DND-41 (cell line): ENCODE results near the gene CACNA1S.

Source experiments
- ATAC-seq: fragments of 200-7000 bp; cut with Tn5 transposase; 3 replicates; pipeline ENCODE4 v1.9.1; 2021; ENCODE audit warnings: low read depth; ENCODE audit not compliant: insufficient read depth
- DNase-seq: peaks from one replicate; pipeline ENCODE4 v3.0.0-alpha.2; 2020
- H2AFZ ChIP-seq: 2 replicates; pipeline ENCODE4 v1.6.0; 2012; ENCODE audit warnings: low read depth, low read length
- H3K27ac ChIP-seq: 2 replicates; pipeline ENCODE4 v1.5.1; 2012; ENCODE audit warnings: low read length, inconsistent platforms
- H3K27me3 ChIP-seq: fragments of 200-600 bp; sonication (generic); 2 replicates; pipeline ENCODE4 v1.6.0; 2012; ENCODE audit warnings: low read length, mild to moderate bottlenecking, inconsistent platforms; ENCODE audit not compliant: insufficient read depth, poor library complexity
- H3K36me3 ChIP-seq: 2 replicates; pipeline ENCODE4 v1.5.1; 2012; ENCODE audit warnings: low read length, inconsistent platforms; ENCODE audit not compliant: insufficient read depth
- H3K4me1 ChIP-seq: 2 replicates; pipeline ENCODE4 v1.5.1; 2012; ENCODE audit warnings: mild to moderate bottlenecking, low read length; ENCODE audit not compliant: insufficient read depth
- H3K4me2 ChIP-seq: 2 replicates; pipeline ENCODE4 v1.6.0; 2012; ENCODE audit warnings: mild to moderate bottlenecking, moderate library complexity, low read length, inconsistent platforms; ENCODE audit not compliant: insufficient read depth
- H3K4me3 ChIP-seq, 2 experiments: fragments of 200-600 bp in 1 of 2; shearing (Covaris generic) in 1 of 2; 2 replicates each; pipeline ENCODE4 v1.5.1; 2012 to 2016; ENCODE audit warnings: inconsistent platforms in 2 of 2, low read length in 2 of 2, mild to moderate bottlenecking in 2 of 2, low read depth in 1 of 2, moderate library complexity in 1 of 2
- H3K79me2 ChIP-seq: 2 replicates; pipeline ENCODE4 v1.6.0; 2012; ENCODE audit warnings: low read length, inconsistent platforms; ENCODE audit not compliant: insufficient read depth
- H3K9ac ChIP-seq: 2 replicates; pipeline ENCODE4 v1.6.0; 2012; ENCODE audit warnings: low read depth, mild to moderate bottlenecking, inconsistent platforms, low read length, moderate library complexity
- H3K9me3 ChIP-seq: 2 replicates; pipeline ENCODE4 v1.5.1; 2012; ENCODE audit warnings: low read length, moderate library complexity, mild to moderate bottlenecking, inconsistent platforms; ENCODE audit not compliant: insufficient read depth, severe bottlenecking
- H4K20me1 ChIP-seq: 2 replicates; pipeline ENCODE4 v1.6.0; 2012; ENCODE audit warnings: low read length; ENCODE audit not compliant: insufficient read depth
- EZH2 ChIP-seq: IDR thresholded peaks from 3 replicates; pipeline ENCODE4 v1.6.1; 2012; ENCODE audit warnings: borderline replicate concordance, low read depth, mild to moderate bottlenecking, moderate library complexity, low read length, inconsistent platforms; ENCODE audit not compliant: severe bottlenecking
- TF ChIP-seq, protein P1 (sequence below): IDR thresholded peaks from 2 replicates; pipeline ENCODE4 v1.5.1; 2012; ENCODE audit warnings: borderline replicate concordance, low read length, moderate library complexity, mild to moderate bottlenecking; ENCODE audit not compliant: poor library complexity, severe bottlenecking; ENCODE audit errors: extremely low read depth

Gene CACNA1S

DNA sequence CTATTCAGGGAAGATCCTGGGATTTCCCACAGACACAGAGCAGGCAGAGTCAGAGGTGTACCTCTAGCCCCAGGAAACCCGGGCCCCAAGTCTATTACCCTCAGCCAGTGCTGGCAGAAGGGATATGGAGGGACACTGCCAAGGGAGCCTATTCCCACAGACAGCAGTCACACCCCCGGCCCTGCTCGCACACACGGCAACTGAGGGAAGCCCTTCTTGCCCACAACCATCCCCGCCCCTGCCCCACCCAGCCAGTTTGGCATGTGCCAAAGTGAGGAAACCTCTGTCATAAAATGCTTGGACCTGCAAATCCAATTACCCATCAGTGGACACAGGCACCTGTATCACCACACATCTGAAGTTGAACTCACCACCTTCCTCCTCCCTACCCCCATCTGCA, 6.5 kb downstream of the CACNA1S start:
- Histone ChIP-seq H3K9me3 (no peaks in the 10 kb centered on the region), H3K4me1 (no peaks in the 10 kb centered on the region), H3K36me3 (no peaks in the 10 kb centered on the region), H4K20me1 (peaks cover 4% of the 10 kb centered on the region; the same call in 1 of the 2 replicates), H3K27me3 (peaks cover 4% of the 10 kb centered on the region), H2AFZ (no peak overlapping the region), H3K27ac (no peak overlapping the region), H3K79me2 (no peaks in the 10 kb centered on the region), H3K9ac (no peak overlapping the region), H3K4me2 (no peak overlapping the region), H3K4me3 (no peak overlapping the region)
- no peak for DNase-seq
- TF ChIP-seq, protein P1, sequence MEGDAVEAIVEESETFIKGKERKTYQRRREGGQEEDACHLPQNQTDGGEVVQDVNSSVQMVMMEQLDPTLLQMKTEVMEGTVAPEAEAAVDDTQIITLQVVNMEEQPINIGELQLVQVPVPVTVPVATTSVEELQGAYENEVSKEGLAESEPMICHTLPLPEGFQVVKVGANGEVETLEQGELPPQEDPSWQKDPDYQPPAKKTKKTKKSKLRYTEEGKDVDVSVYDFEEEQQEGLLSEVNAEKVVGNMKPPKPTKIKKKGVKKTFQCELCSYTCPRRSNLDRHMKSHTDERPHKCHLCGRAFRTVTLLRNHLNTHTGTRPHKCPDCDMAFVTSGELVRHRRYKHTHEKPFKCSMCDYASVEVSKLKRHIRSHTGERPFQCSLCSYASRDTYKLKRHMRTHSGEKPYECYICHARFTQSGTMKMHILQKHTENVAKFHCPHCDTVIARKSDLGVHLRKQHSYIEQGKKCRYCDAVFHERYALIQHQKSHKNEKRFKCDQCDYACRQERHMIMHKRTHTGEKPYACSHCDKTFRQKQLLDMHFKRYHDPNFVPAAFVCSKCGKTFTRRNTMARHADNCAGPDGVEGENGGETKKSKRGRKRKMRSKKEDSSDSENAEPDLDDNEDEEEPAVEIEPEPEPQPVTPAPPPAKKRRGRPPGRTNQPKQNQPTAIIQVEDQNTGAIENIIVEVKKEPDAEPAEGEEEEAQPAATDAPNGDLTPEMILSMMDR: no peak
- no peak for TF ChIP-seq EZH2
- ATAC-seq: no peak

DNA sequence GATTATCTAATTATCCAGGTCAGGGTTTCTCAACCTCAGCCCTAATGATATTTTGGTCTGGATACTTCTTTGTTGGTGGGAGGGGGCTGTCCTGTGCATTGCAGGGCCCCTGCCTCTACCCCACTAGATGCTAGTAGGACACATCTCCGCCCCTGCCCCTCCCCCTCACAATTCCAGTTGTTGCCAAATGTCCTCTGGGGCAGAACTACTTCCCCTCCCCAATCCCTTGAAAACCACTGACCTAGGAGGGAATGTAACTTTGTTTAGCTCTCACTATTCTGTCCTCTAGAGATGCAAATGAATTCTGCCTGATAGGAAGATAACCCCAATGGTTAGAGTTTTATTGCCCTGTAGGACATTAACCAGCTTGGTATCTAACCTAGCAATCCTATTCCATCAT, 8.1 kb downstream of the CACNA1S start:
- H3K27ac ChIP-seq: no peak overlapping the region
- no peaks in the 10 kb centered on the region for H3K79me2 ChIP-seq

DNA sequence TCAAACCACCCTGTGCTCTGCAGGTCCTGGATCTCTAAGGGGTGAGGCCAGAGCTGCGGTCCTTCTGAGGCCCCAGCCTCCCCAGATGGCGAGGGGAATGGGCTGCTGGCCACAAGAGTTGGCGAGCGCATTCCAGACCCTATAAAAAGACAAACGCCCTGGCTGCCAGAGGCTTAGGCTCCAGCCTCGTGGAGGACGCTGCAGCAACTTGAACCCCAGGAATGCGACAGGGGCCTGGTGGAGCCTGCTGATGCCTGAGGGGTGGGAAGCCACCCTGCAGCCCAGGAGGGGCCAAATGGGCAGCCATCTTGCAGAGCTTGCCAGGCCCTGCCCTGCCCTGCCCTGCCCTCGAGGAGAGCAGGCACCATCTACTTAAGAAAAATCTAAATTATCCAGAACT, 8.6 kb downstream of the CACNA1S start:
- Histone ChIP-seq H3K4me3 (no peak overlapping the region), H3K9ac (no peak overlapping the region), H3K79me2 (no peaks in the 10 kb centered on the region), H3K4me2 (no peak overlapping the region), H3K27me3 (peaks cover 8% of the 10 kb centered on the region), H2AFZ (no peak overlapping the region), H4K20me1 (peaks cover 7% of the 10 kb centered on the region; the same call in 1 of the 2 replicates), H3K36me3 (no peaks in the 10 kb centered on the region), H3K4me1 (no peaks in the 10 kb centered on the region), H3K9me3 (no peaks in the 10 kb centered on the region), H3K27ac (no peak overlapping the region)
- ATAC-seq (no peak), DNase-seq (no peak)
- TF ChIP-seq EZH2: no peak
- TF ChIP-seq, protein P1: no peak

More for the DNA sequence above, 8.1 kb downstream of the CACNA1S start:
- Histone ChIP-seq H3K4me3 (no peak overlapping the region), H3K36me3 (no peaks in the 10 kb centered on the region), H3K9me3 (no peaks in the 10 kb centered on the region), H3K4me1 (no peaks in the 10 kb centered on the region), H3K27me3 (peaks cover 7% of the 10 kb centered on the region), H3K4me2 (no peak overlapping the region), H4K20me1 (peaks cover 6% of the 10 kb centered on the region; the same call in 1 of the 2 replicates), H2AFZ (no peak overlapping the region), H3K9ac (no peak overlapping the region)
- TF ChIP-seq, protein P1: no peak
- no peak for TF ChIP-seq EZH2
- no peak for DNase-seq
- no peak for ATAC-seq
